Glutamatergic neuron (in vitro differentiated cells): ENCODE data around the gene ACTRT3. TPM values are rescaled to one million over a fixed set of nuclear protein-coding genes. Genes with fewer than 3 reads are reported as not detected.
A peak's percentile ranks its signal among the peaks of the same experiment; 100 is the strongest.

Experiments
- DNase-seq: peaks from one replicate; pipeline ENCODE4 v3.0.0; 2022
- H3K27ac Mint-ChIP-seq: one replicate; pipeline ENCODE4 v1.8.0; 2020; ENCODE audit warnings: mild to moderate bottlenecking, mixed read lengths, inconsistent platforms; ENCODE audit not compliant: unreplicated experiment
- H3K27me3 Mint-ChIP-seq: one replicate; pipeline ENCODE4 v1.8.0; 2020; ENCODE audit warnings: mild to moderate bottlenecking, moderate library complexity, mixed read lengths, inconsistent platforms; ENCODE audit not compliant: unreplicated experiment
- H3K36me3 Mint-ChIP-seq: one replicate; pipeline ENCODE4 v1.8.0; 2020; ENCODE audit warnings: mild to moderate bottlenecking, mixed read lengths, inconsistent platforms; ENCODE audit not compliant: unreplicated experiment
- H3K4me1 Mint-ChIP-seq: one replicate; pipeline ENCODE4 v1.8.0; 2020; ENCODE audit warnings: mild to moderate bottlenecking, low read depth, mixed read lengths, inconsistent platforms; ENCODE audit not compliant: unreplicated experiment
- H3K4me3 Mint-ChIP-seq: one replicate; pipeline ENCODE4 v1.8.0; 2020; ENCODE audit warnings: mild to moderate bottlenecking, mixed read lengths, inconsistent platforms; ENCODE audit not compliant: unreplicated experiment
- H3K9me3 Mint-ChIP-seq: one replicate; pipeline ENCODE4 v1.8.0; 2020; ENCODE audit warnings: mild to moderate bottlenecking, moderate library complexity, mixed read lengths, inconsistent platforms; ENCODE audit not compliant: unreplicated experiment
- CTCF ChIP-seq: fragments of 200-600 bp; sonication (generic); IDR thresholded peaks from one replicate; pipeline ENCODE4 v1.5.0; 2021; ENCODE audit not compliant: partially characterized antibody, unreplicated experiment
- long read RNA-seq: library from polyadenylated mRNA; unstranded; transcript quantifications from one replicate; pipeline ENCODE4 v2.0.0, GENCODE V29; 2020; ENCODE audit not compliant: unreplicated experiment
- total RNA-seq: library from RNA; stranded (reverse); fragmentation: NEBNext Ultra II Directional; extraction: Animal tissue kit (Norgen Biotek cat#: 25700); gene quantifications from one replicate; pipeline ENCODE4 v1.2.1, GENCODE V29; 2021; ENCODE audit not compliant: unreplicated experiment

ACTRT3 gene
- total RNA-seq: 1.8 TPM
- long read RNA-seq, partial matches to known transcripts: 0 of 4 reads
- long read RNA-seq, other reads (novel, unspliced or antisense): 0 of 4 reads

GRCh38 chr3:169769287-169770181, at the start of gene ACTRT3:
Gene ACTRT3 (minus strand): TSS chr3:169769561. CDS start chr3:169769520, 41 bp downstream.
- peaks cover 7% of the 10 kb centered on the region for H3K4me1 Mint-ChIP-seq
- no peaks in the 10 kb centered on the region for H3K36me3 Mint-ChIP-seq
- no peak for TF ChIP-seq CTCF
- peaks cover 33% of the 10 kb centered on the region for H3K9me3 Mint-ChIP-seq
- peak within 1 kb of the TSS; percentile 72 for H3K27ac Mint-ChIP-seq
- DNase-seq: peak; percentile 81
- H3K27me3 Mint-ChIP-seq: peaks cover 29% of the 10 kb centered on the region
- peak within 1 kb of the TSS; percentile 92 for H3K4me3 Mint-ChIP-seq

- DNase-seq: no peak
- no peak overlapping the region for H3K27ac Mint-ChIP-seq
- H3K4me1 Mint-ChIP-seq: peaks cover 5% of the 10 kb centered on the region
- TF ChIP-seq CTCF: no peak
- peaks cover 5% of the 10 kb centered on the region for H3K36me3 Mint-ChIP-seq
- H3K4me3 Mint-ChIP-seq: no peak overlapping the region
- no peaks in the 10 kb centered on the region for H3K27me3 Mint-ChIP-seq
- H3K9me3 Mint-ChIP-seq: peaks cover 2% of the 10 kb centered on the region
Measured at GRCh38 chr3:169818316-169818715, 49.0 kb upstream of the ACTRT3 start.

GRCh38 chr3:169815590-169816150, 46.3 kb upstream of the ACTRT3 start:
- H3K9me3 Mint-ChIP-seq: peaks cover 9% of the 10 kb centered on the region
- peaks cover 5% of the 10 kb centered on the region for H3K36me3 Mint-ChIP-seq
- no peak overlapping the region for H3K4me3 Mint-ChIP-seq
- DNase-seq: no peak
- peaks cover 13% of the 10 kb centered on the region for H3K4me1 Mint-ChIP-seq
- H3K27me3 Mint-ChIP-seq: peaks cover 6% of the 10 kb centered on the region
- TF ChIP-seq CTCF: no peak
- no peak overlapping the region for H3K27ac Mint-ChIP-seq

- H3K4me3 Mint-ChIP-seq: peak overlapping the region; percentile 28
- H3K4me1 Mint-ChIP-seq: peaks cover 13% of the 10 kb centered on the region
- DNase-seq: no peak
- TF ChIP-seq CTCF: no peak
- H3K27ac Mint-ChIP-seq: peak overlapping the region; percentile 89
- H3K36me3 Mint-ChIP-seq: peaks cover 5% of the 10 kb centered on the region
- peaks cover 6% of the 10 kb centered on the region for H3K27me3 Mint-ChIP-seq
- peaks cover 9% of the 10 kb centered on the region for H3K9me3 Mint-ChIP-seq
Measured at GRCh38 chr3:169813757-169814517, 44.6 kb upstream of the ACTRT3 start.
